ENCODE results near the gene NES.

Gene NES

GRCh38 chr1:156676820-156677615 lies at the start of gene NES:
Gene NES, minus strand, starts transcription at chr1:156677407. Its CDS starts 143 bp downstream, at chr1:156677264.
- DNase-seq (ENCODE audit: low read depth) = no peak

- no peak for DNase-seq (ENCODE audit: low read depth)
Measured at GRCh38 chr1:156726549-156727226, 49.5 kb upstream of the NES start.

- peak; percentile 71 for DNase-seq (ENCODE audit: low read depth)
Measured at GRCh38 chr1:156725683-156726280, 48.6 kb upstream of the NES start.

- DNase-seq (ENCODE audit: low read depth) = no peak
Measured at GRCh38 chr1:156721535-156721934, 44.3 kb upstream of the NES start.

GRCh38 chr1:156721131-156721530 lies 43.9 kb upstream of the NES start:
- no peak for DNase-seq (ENCODE audit: low read depth)

- DNase-seq (ENCODE audit: low read depth) = no peak
Measured at GRCh38 chr1:156717351-156717750, 40.1 kb upstream of the NES start.

GRCh38 chr1:156714830-156715229 lies 37.6 kb upstream of the NES start:
- DNase-seq (ENCODE audit: low read depth) = no peak

- DNase-seq (ENCODE audit: low read depth) = no peak
Measured at GRCh38 chr1:156712626-156713025, 35.4 kb upstream of the NES start.

- DNase-seq (ENCODE audit: low read depth) = no peak
Measured at GRCh38 chr1:156711011-156711817, 34.0 kb upstream of the NES start.

- no peak for DNase-seq (ENCODE audit: low read depth)
Measured at GRCh38 chr1:156709757-156710489, 32.7 kb upstream of the NES start.

- no peak for DNase-seq (ENCODE audit: low read depth)
Measured at GRCh38 chr1:156709031-156709430, 31.8 kb upstream of the NES start.

GRCh38 chr1:156708218-156708661 lies 31.0 kb upstream of the NES start:
- no peak for DNase-seq (ENCODE audit: low read depth)

GRCh38 chr1:156707417-156708217 lies 30.4 kb upstream of the NES start:
- no peak for DNase-seq (ENCODE audit: low read depth)

GRCh38 chr1:156706657-156707416 lies 29.6 kb upstream of the NES start:
- DNase-seq (ENCODE audit: low read depth) = no peak

- DNase-seq (ENCODE audit: low read depth) = peak; percentile 64
Measured at GRCh38 chr1:156705918-156706656, 28.9 kb upstream of the NES start.

- no peak for DNase-seq (ENCODE audit: low read depth)
Measured at GRCh38 chr1:156705321-156705917, 28.2 kb upstream of the NES start, which contains the start of gene CRABP2. Gene CRABP2, minus strand, starts transcription at chr1:156705583. Its CDS starts 137 bp downstream, at chr1:156705446.

GRCh38 chr1:156704930-156705320 lies 27.7 kb upstream of the NES start:
- DNase-seq (ENCODE audit: low read depth) = peak; percentile 41

- DNase-seq (ENCODE audit: low read depth) = no peak
Measured at GRCh38 chr1:156704166-156704711, 27.0 kb upstream of the NES start.

Measured in activated T-helper 9 cell treated with anti-CD3 and anti-CD28 coated beads, Interleukin-2, amount 50 U/mL, for 16 hours (primary cell).